Naive B cell (primary cell): Measurements from ENCODE around the gene LYSMD1. TPM values are rescaled to one million over a fixed set of nuclear protein-coding genes. Genes with fewer than 3 reads are reported as not detected.

ENCODE experiments used
- ATAC-seq, 2 donors: fragments of 150-1000 bp; cut with Tn5 transposase; 2 replicates each; pipeline ENCODE4 v1.10.0; 2021; ENCODE audit warnings: low read depth in 2 of 2, mild to moderate bottlenecking in 2 of 2, moderate library complexity in 2 of 2
- DNase-seq: peaks from one replicate; pipeline ENCODE4 v3.0.0; 2022
- H3K27ac Mint-ChIP-seq, 6 donors: one replicate each; pipeline ENCODE4 v1.8.0; 2020 to 2022; ENCODE audit warnings: mild to moderate bottlenecking in 6 of 6, mixed read lengths in 6 of 6, moderate library complexity in 5 of 6, inconsistent platforms in 2 of 6
- H3K27me3 Mint-ChIP-seq, 3 donors: one replicate each; pipeline ENCODE4 v1.8.0; 2021 to 2022; ENCODE audit warnings: mixed read lengths in 3 of 3, mild to moderate bottlenecking in 1 of 3
- H3K36me3 Mint-ChIP-seq, 2 donors: one replicate each; pipeline ENCODE4 v1.8.0; 2020 to 2022; ENCODE audit warnings: mixed read lengths in 2 of 2, inconsistent platforms in 1 of 2, mild to moderate bottlenecking in 1 of 2
- H3K4me1 Mint-ChIP-seq, 3 donors: one replicate each; pipeline ENCODE4 v1.8.0; 2020 to 2022; ENCODE audit warnings: mixed read lengths in 3 of 3, inconsistent platforms in 1 of 3, mild to moderate bottlenecking in 1 of 3, moderate library complexity in 1 of 3
- H3K4me3 Mint-ChIP-seq, 8 donors: one replicate each; pipeline ENCODE4 v1.8.0; 2020 to 2022; ENCODE audit warnings: mild to moderate bottlenecking in 8 of 8, mixed read lengths in 8 of 8, moderate library complexity in 8 of 8, inconsistent platforms in 2 of 8
- H3K9me3 Mint-ChIP-seq, 7 donors: one replicate each; pipeline ENCODE4 v1.8.0; 2020 to 2022; ENCODE audit warnings: mixed read lengths in 7 of 7, mild to moderate bottlenecking in 5 of 7, inconsistent platforms in 2 of 7, moderate library complexity in 1 of 7
- polyA plus RNA-seq, 6 donors: library from polyadenylated mRNA; unstranded; fragments of 300-500 nt; fragmentation: Illumina TruSeq; gene quantifications; one replicate each; pipeline ENCODE4 v1.2.3, GENCODE V29; 2021; ENCODE audit warnings: low read depth in 6 of 6

The LYSMD1 gene
- polyA plus RNA-seq, 6 donors from 2014 or later = 0.25 to 1.1 (median 0.60) TPM; not detected in 1

DNA sequence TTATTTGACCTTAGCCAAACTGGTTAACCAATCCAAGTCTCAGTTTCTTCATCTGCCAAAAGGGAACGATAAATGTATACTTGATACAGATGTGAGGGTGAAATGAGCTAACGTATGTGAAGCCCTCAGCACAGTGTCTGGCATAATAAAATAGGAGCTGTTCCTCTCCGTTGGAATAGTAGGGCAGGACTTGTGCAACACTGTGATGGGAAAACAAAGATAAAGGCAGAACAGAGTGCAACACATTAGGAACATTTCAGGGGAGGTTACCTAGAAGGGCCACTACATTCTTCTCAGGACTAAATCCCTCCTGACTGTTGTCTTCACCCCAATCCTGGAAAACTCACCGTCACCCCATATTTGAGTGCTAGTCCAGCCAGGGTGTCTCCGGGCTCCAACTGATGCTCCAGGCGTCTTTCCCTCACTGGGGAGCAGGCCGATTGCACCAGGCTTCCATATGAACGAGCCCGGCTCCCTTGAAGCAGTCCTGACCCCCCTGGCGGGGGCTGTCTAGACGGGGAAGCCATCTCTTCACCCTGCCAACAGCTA lies 896 bp downstream of the LYSMD1 start:
- ATAC-seq = no peak
- H3K4me1 Mint-ChIP-seq = peaks cover 29 to 49% (median 35%) of the 10 kb centered on the region in 3 donors
- no peak for DNase-seq
- H3K4me3 Mint-ChIP-seq = peak overlapping the region; percentile 45 to 98 (median 94)
- H3K27ac Mint-ChIP-seq = peak overlapping the region in 3 of 6 donors; percentile 19 to 97 (median 67)
- peaks cover 4 to 9% of the 10 kb centered on the region in 2 donors for H3K36me3 Mint-ChIP-seq
- H3K27me3 Mint-ChIP-seq = no peaks in the 10 kb centered on the region
- H3K9me3 Mint-ChIP-seq = no peaks in the 10 kb centered on the region

DNA sequence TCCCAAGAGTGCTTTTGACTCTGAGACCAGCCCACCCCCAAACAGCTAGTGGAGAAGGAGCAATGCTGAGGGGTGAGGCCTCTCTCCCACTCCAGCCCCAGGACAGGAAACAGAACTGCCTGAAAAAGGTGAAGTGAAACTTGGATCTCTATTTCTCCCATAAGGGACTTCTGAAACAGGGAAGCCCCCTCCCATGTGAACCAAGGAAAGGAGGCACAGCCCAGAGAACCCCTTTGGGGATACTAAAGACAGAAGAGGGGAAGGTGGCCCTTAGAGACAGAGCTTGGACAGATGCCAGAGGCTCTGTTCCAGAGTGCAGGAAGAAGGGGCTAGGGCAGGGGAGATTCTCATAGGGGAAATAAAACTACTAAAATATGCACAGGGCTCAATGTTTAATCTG lies 6.3 kb downstream of the LYSMD1 start:
- Mint-ChIP-seq H3K27me3 (no peaks in the 10 kb centered on the region), H3K9me3 (no peaks in the 10 kb centered on the region), H3K36me3 (no peaks in the 10 kb centered on the region), H3K27ac (peak overlapping the region in 5 of 6 donors; percentile 66 to 82 (median 78)), H3K4me3 (peak overlapping the region; percentile 0 to 100 (median 52)), H3K4me1 (peaks cover 33 to 58% (median 48%) of the 10 kb centered on the region in 3 donors)
- no peak for DNase-seq
- no peak for ATAC-seq

DNA sequence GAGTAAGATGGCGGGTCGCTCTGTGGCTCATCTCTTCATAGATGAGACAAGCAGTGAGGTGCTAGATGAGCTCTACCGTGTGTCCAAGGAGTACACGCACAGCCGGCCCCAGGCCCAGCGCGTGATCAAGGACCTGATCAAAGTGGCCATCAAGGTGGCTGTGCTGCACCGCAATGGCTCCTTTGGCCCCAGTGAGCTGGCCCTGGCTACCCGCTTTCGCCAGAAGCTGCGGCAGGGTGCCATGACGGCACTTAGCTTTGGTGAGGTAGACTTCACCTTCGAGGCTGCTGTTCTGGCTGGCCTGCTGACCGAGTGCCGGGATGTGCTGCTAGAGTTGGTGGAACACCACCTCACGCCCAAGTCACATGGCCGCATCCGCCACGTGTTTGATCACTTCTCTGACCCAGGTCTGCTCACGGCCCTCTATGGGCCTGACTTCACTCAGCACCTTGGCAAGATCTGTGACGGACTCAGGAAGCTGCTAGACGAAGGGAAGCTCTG lies 6.9 kb downstream of the LYSMD1 start:
- ATAC-seq = no peak

DNA sequence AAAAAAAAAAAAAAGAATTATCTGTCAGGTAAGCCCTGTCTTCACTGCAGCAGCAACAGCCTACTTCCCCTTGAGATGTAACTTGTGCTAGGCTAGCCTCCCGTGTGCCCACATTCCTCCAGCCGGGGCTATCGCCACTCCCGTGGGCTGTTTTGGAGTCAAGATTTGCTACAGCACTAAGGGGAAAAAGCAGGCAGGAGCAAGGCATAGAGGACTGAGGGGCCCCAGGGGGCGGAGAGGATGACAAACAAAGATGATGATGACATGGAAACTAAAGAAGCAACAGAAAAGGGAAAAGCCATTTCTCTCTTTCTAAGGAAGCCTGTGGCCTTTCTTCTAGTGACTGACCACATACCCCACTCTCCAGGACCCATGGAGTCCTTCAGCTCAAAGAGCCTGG lies 7.4 kb downstream of the LYSMD1 start:
- Mint-ChIP-seq H3K36me3 (no peaks in the 10 kb centered on the region), H3K27ac (peak overlapping the region in 5 of 6 donors; percentile 85 to 94 (median 87)), H3K4me3 (peak overlapping the region; percentile 93 to 100 (median 98)), H3K4me1 (peaks cover 33 to 56% (median 48%) of the 10 kb centered on the region in 3 donors), H3K27me3 (no peaks in the 10 kb centered on the region), H3K9me3 (no peaks in the 10 kb centered on the region)
- DNase-seq = no peak
- no peak for ATAC-seq

More for the DNA sequence above, 6.9 kb downstream of the LYSMD1 start:
- Mint-ChIP-seq H3K9me3 (no peaks in the 10 kb centered on the region), H3K27ac (peak overlapping the region in 4 of 6 donors; percentile 85 to 90 (median 86)), H3K4me1 (peaks cover 33 to 58% (median 48%) of the 10 kb centered on the region in 3 donors), H3K4me3 (peak overlapping the region; percentile 37 to 100 (median 98)), H3K27me3 (no peaks in the 10 kb centered on the region), H3K36me3 (no peaks in the 10 kb centered on the region)
- DNase-seq = no peak

DNA sequence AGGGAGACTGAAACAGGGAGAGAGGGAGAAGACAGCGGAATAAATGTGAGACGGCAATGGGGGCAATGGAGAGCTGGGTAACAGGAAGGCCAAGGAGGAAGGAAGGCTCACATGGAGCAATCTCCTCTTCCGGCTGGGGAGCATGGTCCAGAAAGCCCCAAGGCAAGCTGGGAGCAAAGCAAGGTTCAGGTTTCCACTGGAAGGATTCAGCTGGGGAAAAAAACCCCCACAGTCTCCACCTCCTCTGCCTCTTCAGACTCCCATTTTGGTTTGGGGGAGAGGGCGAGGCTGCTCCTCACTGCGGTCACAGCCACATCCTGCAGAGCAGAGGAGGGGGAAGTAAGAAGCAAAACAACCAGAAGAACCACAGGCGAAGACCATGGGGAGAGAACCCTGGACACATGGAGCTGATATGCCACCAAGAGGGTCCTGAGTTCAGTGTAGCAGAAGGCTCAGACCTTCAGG lies 8.6 kb downstream of the LYSMD1 start:
- ATAC-seq (peak; percentile 22 to 43), DNase-seq (peak; percentile 39)
- H3K9me3 Mint-ChIP-seq = no peaks in the 10 kb centered on the region
- no peaks in the 10 kb centered on the region for H3K27me3 Mint-ChIP-seq
- H3K4me1 Mint-ChIP-seq = peaks cover 29 to 51% (median 41%) of the 10 kb centered on the region in 3 donors
- peak overlapping the region; percentile 93 to 100 (median 98) for H3K4me3 Mint-ChIP-seq
- peak overlapping the region; percentile 88 to 96 (median 92) for H3K27ac Mint-ChIP-seq
- no peaks in the 10 kb centered on the region for H3K36me3 Mint-ChIP-seq

DNA sequence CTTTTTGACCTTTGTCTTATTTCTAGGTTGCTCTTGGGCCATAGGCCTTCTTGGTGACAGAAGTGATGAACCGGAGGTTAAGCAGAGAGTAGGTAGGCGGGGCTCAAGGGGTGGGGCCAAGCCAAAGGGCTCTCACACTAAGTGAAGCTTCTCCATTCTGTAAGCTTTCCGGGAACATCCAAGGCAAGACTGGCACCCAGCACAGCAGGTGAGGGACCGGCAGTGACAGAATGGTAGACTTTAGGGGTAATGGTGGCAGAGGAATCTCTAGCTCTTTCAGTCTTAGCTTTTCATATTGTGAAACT lies 9.2 kb downstream of the LYSMD1 start, which contains the start of gene TNFAIP8L2:
TNFAIP8L2 (plus strand) TSS at position 135 of the 305 bp plus-strand sequence. CDS start 2,049 bp downstream, outside the sequence.
- ATAC-seq (peak; percentile 89), DNase-seq (peak; percentile 57)
- Mint-ChIP-seq H3K36me3 (no peaks in the 10 kb centered on the region), H3K4me3 (peak within 1 kb of the TSS; percentile 93 to 100 (median 98)), H3K4me1 (peaks cover 29 to 48% (median 41%) of the 10 kb centered on the region in 3 donors), H3K27me3 (no peaks in the 10 kb centered on the region), H3K27ac (peak within 1 kb of the TSS; percentile 88 to 96 (median 92)), H3K9me3 (no peaks in the 10 kb centered on the region)

DNA sequence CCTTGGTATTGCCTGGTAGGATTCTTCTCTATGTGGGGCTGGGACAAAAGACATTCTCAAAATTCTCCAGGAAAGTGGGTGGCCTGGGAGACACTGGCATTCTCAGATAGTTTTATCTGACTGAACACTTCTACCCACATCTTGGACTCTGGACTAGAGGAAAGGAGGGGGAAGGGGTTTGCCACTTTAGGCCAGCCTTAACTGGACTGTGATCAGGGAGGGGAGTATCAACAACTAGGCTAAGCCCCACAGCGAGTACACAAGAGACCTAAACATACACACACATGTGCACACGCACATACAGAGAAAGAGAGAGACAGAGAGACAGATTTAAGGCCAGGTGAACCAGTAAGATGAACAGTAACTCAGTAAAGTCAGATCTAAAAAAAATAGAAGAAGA lies 18.0 kb downstream of the LYSMD1 start:
- Mint-ChIP-seq H3K4me1 (peaks cover 26 to 32% (median 29%) of the 10 kb centered on the region in 3 donors), H3K36me3 (no peaks in the 10 kb centered on the region), H3K27ac (no peak overlapping the region), H3K4me3 (peak overlapping the region; percentile 22 to 98 (median 96)), H3K27me3 (peaks cover 9 to 12% (median 11%) of the 10 kb centered on the region in 3 donors), H3K9me3 (no peaks in the 10 kb centered on the region)
- ATAC-seq (no peak), DNase-seq (no peak)

DNA sequence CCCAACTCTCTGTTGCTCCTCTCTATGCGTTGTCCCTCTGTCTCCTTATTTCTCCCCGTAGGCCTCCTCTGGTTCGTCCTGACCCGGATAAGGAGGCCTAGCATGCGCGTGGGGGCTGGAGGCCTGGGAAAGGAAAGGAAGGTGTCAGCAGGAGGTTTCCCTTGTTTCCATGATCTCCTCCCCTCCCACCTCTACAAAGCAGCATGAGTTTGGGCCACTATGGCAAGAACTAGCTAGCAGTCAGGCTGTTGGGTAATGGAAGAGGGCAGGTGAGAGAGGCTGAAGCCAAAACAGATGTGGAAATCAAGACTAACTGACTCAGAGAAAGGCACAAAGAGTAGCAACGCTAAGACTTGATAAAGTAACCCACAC lies 18.6 kb downstream of the LYSMD1 start:
- peaks cover 9 to 12% (median 11%) of the 10 kb centered on the region in 3 donors for H3K27me3 Mint-ChIP-seq
- H3K36me3 Mint-ChIP-seq = no peaks in the 10 kb centered on the region
- H3K27ac Mint-ChIP-seq = peak overlapping the region in 3 of 6 donors; percentile 49 to 76 (median 56)
- peaks cover 31 to 34% (median 34%) of the 10 kb centered on the region in 3 donors for H3K4me1 Mint-ChIP-seq
- H3K9me3 Mint-ChIP-seq = no peaks in the 10 kb centered on the region
- ATAC-seq (no peak), DNase-seq (no peak)
- peak overlapping the region; percentile 86 to 98 (median 97) for H3K4me3 Mint-ChIP-seq

DNA sequence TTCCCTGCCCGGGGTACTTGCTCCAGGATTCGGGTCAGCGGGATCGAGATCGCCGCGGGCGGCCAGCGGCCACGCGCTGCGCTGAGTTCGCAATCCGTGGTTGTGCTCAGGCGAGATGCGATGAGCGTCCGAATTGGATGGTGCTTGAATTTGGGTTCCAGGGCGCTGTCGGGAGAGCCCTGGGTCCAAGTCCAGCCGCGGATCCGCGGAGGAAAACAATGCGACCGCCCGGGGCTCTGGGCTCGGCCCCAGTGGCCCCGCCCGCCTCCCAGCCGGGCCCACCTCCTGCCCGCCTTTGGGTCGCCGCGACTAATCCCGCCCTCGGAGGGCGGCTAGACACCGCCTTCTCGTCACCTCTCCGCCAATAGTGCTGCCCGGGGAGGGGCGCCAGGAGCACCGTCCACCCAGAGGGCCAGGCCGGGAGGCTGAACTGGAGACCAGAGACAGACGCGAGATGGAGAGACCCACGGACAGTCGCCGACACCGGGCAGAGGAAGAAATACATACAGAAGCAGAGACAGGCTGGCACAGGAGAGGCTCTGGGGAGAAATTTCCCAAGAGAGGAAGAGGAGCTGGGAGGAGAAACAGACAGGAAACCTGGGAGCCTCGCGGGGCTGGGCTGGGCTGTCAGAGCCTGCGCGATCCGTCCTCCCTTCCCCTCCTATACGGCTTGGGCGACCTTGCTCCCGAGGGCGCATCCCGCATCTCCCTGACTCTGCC lies 19.1 kb downstream of the LYSMD1 start, which contains the start of gene SEMA6C:
SEMA6C (minus strand) TSS at position 220 of the 720 bp plus-strand sequence. CDS start 4,010 bp downstream, outside the sequence.
- Mint-ChIP-seq H3K4me3 (peak within 1 kb of the TSS; percentile 86 to 98 (median 97)), H3K9me3 (no peaks in the 10 kb centered on the region), H3K36me3 (no peaks in the 10 kb centered on the region), H3K27ac (peak within 1 kb of the TSS in 5 of 6 donors; percentile 49 to 80 (median 78)), H3K27me3 (peaks cover 9 to 12% (median 11%) of the 10 kb centered on the region in 3 donors), H3K4me1 (peaks cover 32 to 35% (median 34%) of the 10 kb centered on the region in 3 donors)
- ATAC-seq = peak; percentile 99
- peak; percentile 84 for DNase-seq

DNA sequence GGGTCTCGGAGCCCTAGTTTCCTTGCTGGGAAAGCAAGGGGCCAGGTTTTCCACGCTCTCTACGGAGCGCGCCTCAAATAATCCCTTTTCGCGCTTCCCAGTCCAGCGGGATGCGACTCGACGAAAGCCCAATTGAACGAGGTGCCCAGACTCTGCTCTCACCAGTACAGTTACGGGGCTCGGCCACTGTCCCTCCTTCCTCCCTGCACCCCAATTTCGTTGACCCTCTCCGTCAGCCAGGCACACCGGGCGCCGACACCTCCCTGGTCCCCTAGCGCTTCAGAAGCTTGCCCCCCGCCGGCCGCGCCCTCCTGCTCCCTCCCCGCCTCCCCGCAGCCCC lies 19.7 kb downstream of the LYSMD1 start:
- Mint-ChIP-seq H3K27me3 (peaks cover 9 to 12% (median 11%) of the 10 kb centered on the region in 3 donors), H3K4me1 (peaks cover 32 to 35% (median 34%) of the 10 kb centered on the region in 3 donors), H3K4me3 (peak overlapping the region; percentile 86 to 98 (median 97)), H3K27ac (peak overlapping the region in 4 of 6 donors; percentile 37 to 80 (median 74)), H3K9me3 (no peaks in the 10 kb centered on the region), H3K36me3 (no peaks in the 10 kb centered on the region)
- peak; percentile 1 to 6 for ATAC-seq
- no peak for DNase-seq

DNA sequence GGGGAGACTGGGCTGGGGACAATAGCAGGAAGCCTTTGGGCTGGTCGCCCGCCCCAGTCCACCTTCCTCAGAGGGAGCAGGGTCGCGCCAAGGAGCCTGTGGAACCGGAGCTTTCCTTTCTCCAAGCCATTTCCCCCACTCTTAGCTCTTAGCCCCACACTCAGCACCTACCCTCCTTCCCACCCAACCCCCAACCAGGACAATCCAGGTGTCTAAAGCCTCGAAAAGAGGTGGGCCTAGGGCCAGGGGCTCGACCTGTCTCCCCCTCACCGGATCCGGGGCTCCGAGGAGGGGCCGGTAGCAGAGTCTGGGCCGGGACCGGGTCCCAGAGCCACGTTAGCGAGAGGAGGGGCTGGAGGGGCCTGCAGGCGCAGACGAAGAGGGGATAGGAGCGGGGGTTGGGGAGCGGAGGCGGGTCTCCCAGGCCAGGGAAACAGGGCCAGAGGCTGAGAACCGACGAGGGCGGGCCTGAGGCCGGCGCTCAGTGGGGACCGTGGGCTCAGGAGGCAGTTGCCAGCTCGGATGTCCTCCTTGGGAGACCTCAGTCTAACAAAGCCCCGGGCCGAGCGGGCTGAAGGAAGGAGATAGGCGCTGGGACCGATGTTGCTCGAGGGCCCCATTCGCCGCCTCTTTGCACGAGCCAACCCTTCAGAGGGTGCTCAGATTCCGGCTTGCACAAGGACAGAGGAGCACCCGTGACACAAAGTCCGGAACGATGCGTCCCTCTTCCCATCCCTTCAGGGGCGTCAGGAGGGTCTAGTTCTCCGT lies 20.2 kb downstream of the LYSMD1 start:
- Mint-ChIP-seq H3K36me3 (no peaks in the 10 kb centered on the region), H3K27me3 (peaks cover 9 to 12% (median 11%) of the 10 kb centered on the region in 3 donors), H3K9me3 (no peaks in the 10 kb centered on the region), H3K4me1 (peaks cover 32 to 35% (median 34%) of the 10 kb centered on the region in 3 donors), H3K27ac (peak overlapping the region in 2 of 6 donors; percentile 68 to 76), H3K4me3 (peak overlapping the region; percentile 86 to 98 (median 97))
- ATAC-seq (peak; percentile 14 to 20), DNase-seq (no peak)

DNA sequence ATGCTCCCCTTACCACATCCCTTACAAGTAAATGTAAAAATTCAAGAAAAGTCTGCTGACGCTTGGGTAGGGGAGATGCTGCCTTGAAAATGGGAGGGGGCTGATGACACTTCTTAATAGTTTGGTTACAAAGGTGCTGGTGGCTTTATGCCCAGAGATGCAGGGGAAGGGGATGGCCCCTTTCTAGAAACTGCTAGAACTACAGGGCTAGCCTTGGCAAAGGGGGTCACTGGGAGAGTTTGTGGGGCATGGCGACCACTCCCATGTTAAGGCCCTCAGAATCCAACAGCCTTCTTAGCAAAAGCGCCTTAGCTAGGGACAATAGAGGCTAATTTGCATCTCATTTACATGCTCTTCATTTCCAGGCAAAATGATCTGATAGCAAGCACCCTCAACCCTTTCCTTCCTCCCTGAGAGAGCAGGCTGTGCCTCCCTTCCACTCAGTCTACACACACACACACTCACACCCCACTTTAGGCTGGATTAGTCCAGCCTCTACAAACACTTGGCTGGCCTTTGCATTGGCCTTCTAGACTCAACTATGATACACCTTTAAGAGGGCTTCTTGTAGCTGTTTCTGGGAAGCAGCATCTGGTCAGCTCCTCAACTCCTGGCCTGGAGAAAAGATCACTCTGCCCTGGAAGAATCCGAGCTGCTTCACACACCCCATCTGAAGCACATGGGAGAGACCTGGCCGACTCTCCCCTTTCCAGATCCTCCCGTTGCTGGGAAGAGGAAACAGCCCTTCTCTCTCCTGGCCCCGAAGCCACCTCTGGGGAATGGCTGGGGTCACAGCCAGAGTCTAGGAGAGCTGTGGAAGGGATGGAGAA lies 21.0 kb downstream of the LYSMD1 start:
- DNase-seq (no peak), ATAC-seq (no peak)
- Mint-ChIP-seq H3K27ac (peak overlapping the region in 1 of 6 donors; percentile 42), H3K9me3 (no peaks in the 10 kb centered on the region), H3K4me3 (peak overlapping the region; percentile 5 to 97 (median 59)), H3K4me1 (peaks cover 32 to 35% (median 34%) of the 10 kb centered on the region in 3 donors), H3K27me3 (peaks cover 9 to 12% (median 11%) of the 10 kb centered on the region in 3 donors), H3K36me3 (no peaks in the 10 kb centered on the region)
